Keratinocyte (primary cell): ENCODE results near the gene RIMKLA. TPM values are rescaled to one million over a fixed set of nuclear protein-coding genes. Genes with fewer than 3 reads are reported as not detected.

ENCODE experiments used
- DNase-seq: peaks from one replicate; pipeline ENCODE4 v3.0.0-alpha.2; 2011; ENCODE audit warnings: low read depth, missing footprints, low spot score
- FAIRE-seq: peaks from 2 replicates; lab custom pipeline; 2011; peaks lifted over from hg19 to GRCh38; lab: Jason Lieb, UNC
- H2AFZ ChIP-seq: 2 replicates; pipeline ENCODE4 v1.6.0; 2012; ENCODE audit warnings: low read length, control low read depth, inconsistent platforms; ENCODE audit not compliant: control insufficient read depth
- H3K27ac ChIP-seq: 2 replicates; pipeline ENCODE4 v1.5.1; 2011; ENCODE audit warnings: low read length; ENCODE audit not compliant: control insufficient read depth, insufficient read depth
- H3K27me3 ChIP-seq: 3 replicates; pipeline ENCODE4 v1.6.0; 2011; ENCODE audit warnings: low read length; ENCODE audit not compliant: control insufficient read depth, insufficient read depth; ENCODE audit errors: extremely low read depth
- H3K36me3 ChIP-seq, 2 experiments: 2 replicates in 1 of 2; 3 replicates in 1 of 2; pipeline ENCODE4 v1.5.1; 2011; ENCODE audit warnings: low read length in 2 of 2, mild to moderate bottlenecking in 1 of 2; ENCODE audit not compliant: control insufficient read depth in 2 of 2, insufficient read depth in 2 of 2; ENCODE audit errors: extremely low read depth in 1 of 2
- H3K4me1 ChIP-seq: 3 replicates; pipeline ENCODE4 v1.5.1; 2011; ENCODE audit warnings: low read length; ENCODE audit not compliant: control insufficient read depth, insufficient read depth; ENCODE audit errors: extremely low read depth
- H3K4me2 ChIP-seq: 3 replicates; pipeline ENCODE4 v1.6.0; 2011; ENCODE audit warnings: low read depth, low read length; ENCODE audit not compliant: control insufficient read depth, insufficient read depth; ENCODE audit errors: extremely low read depth
- H3K4me3 ChIP-seq, 3 experiments: fragments of 200-600 bp in 1 of 3; sonication (generic) in 1 of 3; 2 replicates in 2 of 3; 3 replicates in 1 of 3; pipeline ENCODE4 v1.5.1; 2011 to 2016; ENCODE audit warnings: low read length in 3 of 3, mild to moderate bottlenecking in 3 of 3, control low read depth in 2 of 3, inconsistent platforms in 1 of 3, low read depth in 1 of 3, mixed read lengths in 1 of 3, mixed run types in 1 of 3, moderate library complexity in 1 of 3; ENCODE audit not compliant: control insufficient read depth in 2 of 3, insufficient read depth in 2 of 3; ENCODE audit errors: extremely low read depth in 1 of 3
- H3K79me2 ChIP-seq: 2 replicates; pipeline ENCODE4 v1.6.0; 2012; ENCODE audit warnings: low read length; ENCODE audit not compliant: control insufficient read depth, insufficient read depth
- H3K9ac ChIP-seq: 3 replicates; pipeline ENCODE4 v1.6.0; 2011; ENCODE audit warnings: low read length; ENCODE audit not compliant: control insufficient read depth, insufficient read depth; ENCODE audit errors: extremely low read depth
- H3K9me1 ChIP-seq: 3 replicates; pipeline ENCODE4 v1.6.0; 2011; ENCODE audit warnings: low read length; ENCODE audit not compliant: control insufficient read depth, insufficient read depth; ENCODE audit errors: extremely low read depth
- H3K9me3 ChIP-seq: 2 replicates; pipeline ENCODE4 v1.5.1; 2012; ENCODE audit warnings: low read depth, low read length; ENCODE audit not compliant: control insufficient read depth
- H4K20me1 ChIP-seq: 3 replicates; pipeline ENCODE4 v1.6.0; 2011; ENCODE audit warnings: low read length; ENCODE audit not compliant: control insufficient read depth, insufficient read depth; ENCODE audit errors: extremely low read depth
- CTCF ChIP-seq, 3 experiments: IDR thresholded peaks in 1 of 3; conservative IDR thresholded peaks in 1 of 3; optimal IDR thresholded peaks in 1 of 3; 2 replicates in 2 of 3; 3 replicates in 1 of 3; pipeline versions ENCODE3 to v1.5.1; 2011; ENCODE audit warnings: low read length in 3 of 3, mild to moderate bottlenecking in 3 of 3, moderate library complexity in 2 of 3, control low read depth in 1 of 3, inconsistent platforms in 1 of 3; ENCODE audit not compliant: insufficient read depth in 2 of 3; ENCODE audit errors: extremely low read depth in 1 of 3
- EZH2 ChIP-seq: IDR thresholded peaks from one replicate; pipeline ENCODE4 v1.6.1; 2012; ENCODE audit warnings: inconsistent platforms, mild to moderate bottlenecking, low read length, moderate library complexity
- dilution Hi-C: fragments of 300-500 bp; cut with MboI; formaldehyde crosslinking; loops from one replicate; pipeline ENCODE4 v1.7.0; 2020; ENCODE audit warnings: low sequenced_read_pairs; ENCODE audit not compliant: extremely low pct_ligation_motif_present
- polyA plus RNA-seq, 5 experiments: library from polyadenylated mRNA; depleted of rRNA in 3 of 5; stranded (reverse) in 3 of 5; stranded (forward) in 1 of 5; unstranded in 1 of 5; fragments of >200 nt; gene quantifications; 1 replicate in 1 of 5; 2 replicates in 3 of 5; 3 replicates in 1 of 5; pipeline versions ENCODE4 v1.2.1 to v1.2.3, GENCODE V29; 2011 to 2012; ENCODE audit warnings: missing spikeins in 2 of 5, low read depth in 1 of 5, low replicate concordance in 1 of 5

The RIMKLA gene
- polyA plus RNA-seq, 1 donor (not counting 4 experiments of a cell fraction or from before 2014, with no cell fraction given): not detected

DNA sequence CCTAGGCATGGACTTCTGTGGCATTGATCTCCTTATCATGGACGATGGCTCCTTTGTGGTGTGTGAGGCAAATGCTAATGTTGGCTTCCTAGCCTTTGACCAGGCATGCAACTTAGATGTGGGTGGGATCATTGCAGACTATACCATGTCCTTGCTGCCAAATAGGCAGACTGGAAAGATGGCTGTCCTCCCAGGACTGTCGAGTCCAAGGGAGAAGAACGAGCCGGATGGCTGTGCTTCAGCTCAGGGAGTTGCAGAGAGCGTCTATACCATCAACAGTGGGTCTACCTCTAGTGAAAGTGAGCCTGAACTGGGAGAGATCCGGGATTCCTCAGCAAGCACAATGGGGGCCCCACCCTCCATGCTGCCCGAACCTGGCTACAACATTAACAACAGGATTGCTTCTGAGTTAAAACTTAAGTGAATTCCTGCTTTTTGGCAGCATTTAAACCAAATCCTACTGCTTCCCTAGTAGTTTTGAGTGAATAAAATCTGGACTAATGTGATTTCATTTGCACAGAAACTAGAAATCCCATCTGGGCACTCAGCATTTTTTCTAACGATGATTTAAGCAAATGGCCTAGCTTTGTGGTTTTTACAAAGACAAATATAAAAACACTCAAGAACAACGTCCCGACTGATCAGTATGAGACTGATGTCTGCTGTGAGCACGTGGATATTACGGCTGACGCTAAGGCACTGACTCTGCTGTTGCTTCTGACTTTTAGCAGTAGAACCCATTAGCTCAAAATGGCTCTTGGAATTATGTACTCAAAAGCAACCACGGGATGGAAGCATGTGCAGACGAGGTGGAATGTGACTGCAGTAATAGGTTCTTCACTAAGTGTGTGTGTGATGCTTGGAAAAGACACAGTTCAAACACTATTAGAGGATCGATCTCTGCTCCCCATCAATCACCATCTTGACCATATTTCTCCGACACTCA, 34.2 kb downstream of the RIMKLA start:
- H3K4me2 ChIP-seq: no peak overlapping the region
- no peaks in the 10 kb centered on the region for H4K20me1 ChIP-seq
- H3K9me1 ChIP-seq: no peaks in the 10 kb centered on the region
- no peak overlapping the region for H3K9ac ChIP-seq
- no peak overlapping the region for H3K27ac ChIP-seq
- H3K4me3 ChIP-seq: no peak overlapping the region
- H3K36me3 ChIP-seq: no peaks in the 10 kb centered on the region
- no peak overlapping the region for H2AFZ ChIP-seq
- no peaks in the 10 kb centered on the region for H3K79me2 ChIP-seq
- DNase-seq: no peak
- no peaks in the 10 kb centered on the region for H3K9me3 ChIP-seq
- no peaks in the 10 kb centered on the region for H3K4me1 ChIP-seq
- H3K27me3 ChIP-seq: peaks cover 15% of the 10 kb centered on the region
- no peak for FAIRE-seq
- dilution Hi-C loops: no loop called here
- no peak for TF ChIP-seq EZH2
- no peak for TF ChIP-seq CTCF (optimal IDR thresholded peaks at IDR 0.05 in 1 of 3, IDR thresholded peaks at IDR 0.05 in 1 of 3, conservative IDR thresholded peaks at IDR 0.05 in 1 of 3; ENCODE audit: extremely low read depth in 1 of 3, insufficient read depth in 2 of 3, low read length in 3 of 3)

DNA sequence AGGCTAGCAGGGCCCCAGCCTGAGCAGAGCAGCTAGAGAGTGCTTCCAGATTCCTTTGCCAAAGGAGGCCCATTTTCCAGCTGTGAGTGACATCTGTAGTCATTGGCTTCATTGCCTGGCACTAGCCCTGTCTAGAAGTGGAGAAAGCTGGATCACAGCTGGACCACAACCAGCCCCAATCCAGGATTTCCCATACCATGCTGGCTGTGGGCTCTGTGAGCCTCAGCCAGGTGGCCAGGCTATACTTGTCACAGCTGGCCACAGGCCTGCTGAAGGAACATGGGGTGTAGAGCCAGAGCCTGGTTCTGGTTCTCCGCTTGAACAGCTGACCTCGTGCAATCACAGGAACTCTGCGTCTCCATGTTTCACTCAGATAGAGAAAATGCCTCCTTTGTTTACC, 36.6 kb downstream of the RIMKLA start:
- no peak for FAIRE-seq
- dilution Hi-C loops: no loop called here
- H3K4me2 ChIP-seq: no peak overlapping the region
- H3K27ac ChIP-seq: no peak overlapping the region
- H3K9ac ChIP-seq: no peak overlapping the region
- no peaks in the 10 kb centered on the region for H3K9me3 ChIP-seq
- no peaks in the 10 kb centered on the region for H3K9me1 ChIP-seq
- no peaks in the 10 kb centered on the region for H3K79me2 ChIP-seq
- TF ChIP-seq EZH2: no peak
- TF ChIP-seq CTCF (optimal IDR thresholded peaks at IDR 0.05 in 1 of 3, IDR thresholded peaks at IDR 0.05 in 1 of 3, conservative IDR thresholded peaks at IDR 0.05 in 1 of 3; ENCODE audit: extremely low read depth in 1 of 3, insufficient read depth in 2 of 3, low read length in 3 of 3): no peak
- no peak for DNase-seq
- no peak overlapping the region for H2AFZ ChIP-seq
- no peaks in the 10 kb centered on the region for H3K4me1 ChIP-seq
- peaks cover 23% of the 10 kb centered on the region for H3K27me3 ChIP-seq
- H4K20me1 ChIP-seq: no peaks in the 10 kb centered on the region
- H3K36me3 ChIP-seq: no peaks in the 10 kb centered on the region
- no peak overlapping the region for H3K4me3 ChIP-seq
